GM12878 (cell line): Measurements from ENCODE around the gene VSTM5. TPM values are rescaled to one million over a fixed set of nuclear protein-coding genes. Genes with fewer than 3 reads are reported as not detected.

ENCODE experiments used
- ATAC-seq: fragments of 200-7000 bp; cut with Tn5 transposase; 3 replicates; pipeline ENCODE4 v1.9.1; 2020; ENCODE audit warnings: mild to moderate bottlenecking, moderate library complexity
- BruUV-seq: library from RNA; stranded (reverse); fragments of 400-500 nt; replicated peaks from 2 replicates; lab custom pipeline; 2021; lab: Mats Ljungman, UMichigan
- CTCF ChIA-PET: fragments of 300-600 bp; sonication (Branson Sonifier 250); formaldehyde crosslinking; extraction: SDS; loops from one replicate; lab custom pipeline; 2021; ENCODE audit warnings: inconsistent platforms; lab: Yijun Ruan, JAX
- POLR2A ChIA-PET: fragments of 350-600 bp; formaldehyde crosslinking; extraction: SDS; loops from one replicate; lab custom pipeline; 2021; ENCODE audit warnings: inconsistent platforms; lab: Charles Lee
- RAD21 ChIA-PET: fragments of 300-600 bp; sonication (Branson Sonifier 250); formaldehyde crosslinking; loops from one replicate; lab custom pipeline; 2023; ENCODE audit warnings: antibody characterized with exemption; ENCODE audit not compliant: unreplicated experiment; lab: Charles Lee
- SMC1A ChIA-PET: fragments of 300-600 bp; sonication (Branson Sonifier 250); formaldehyde crosslinking; loops from one replicate; lab custom pipeline; 2023; ENCODE audit not compliant: unreplicated experiment, uncharacterized antibody; lab: Charles Lee
- DNase-seq: peaks from one replicate; pipeline ENCODE4 v3.0.0-alpha.2; 2011; ENCODE audit warnings: low read depth, low spot score
- FAIRE-seq: peaks from 3 replicates; lab custom pipeline; 2011; peaks lifted over from hg19 to GRCh38; lab: Jason Lieb, UNC
- H2AFZ ChIP-seq: 2 replicates; pipeline ENCODE4 v1.6.0; 2011; ENCODE audit warnings: low read depth, low read length, control low read depth; ENCODE audit not compliant: control insufficient read depth
- H3K27ac ChIP-seq: 2 replicates; pipeline ENCODE4 v1.5.1; 2011; ENCODE audit warnings: control low read depth; ENCODE audit not compliant: control insufficient read depth, insufficient read depth
- H3K27me3 ChIP-seq, 2 experiments: replicated peaks in 1 of 2; 2 replicates each; pipeline versions ENCODE4 v1.6.0 to v1.6.1; 2011; ENCODE audit warnings: low read length in 1 of 2; ENCODE audit not compliant: control insufficient read depth in 2 of 2, insufficient read depth in 2 of 2
- H3K36me3 ChIP-seq, 2 experiments: 2 replicates each; pipeline ENCODE4 v1.5.1; 2011; ENCODE audit warnings: low read length in 1 of 2; ENCODE audit not compliant: control insufficient read depth in 2 of 2, insufficient read depth in 2 of 2
- H3K4me1 ChIP-seq: 2 replicates; pipeline ENCODE4 v1.6.1; 2011; ENCODE audit warnings: mild to moderate bottlenecking, low read length, moderate library complexity, mixed read lengths; ENCODE audit not compliant: control insufficient read depth, insufficient read depth
- H3K4me2 ChIP-seq: 2 replicates; pipeline ENCODE4 v1.6.0; 2011; ENCODE audit warnings: control low read depth; ENCODE audit not compliant: control insufficient read depth, insufficient read depth
- H3K4me3 ChIP-seq: fragments of 200-600 bp; sonication (generic); 2 replicates; pipeline ENCODE4 v1.5.1; 2016
- H3K79me2 ChIP-seq: 2 replicates; pipeline ENCODE4 v1.6.0; 2011; ENCODE audit warnings: low read length; ENCODE audit not compliant: control insufficient read depth, insufficient read depth
- H3K9ac ChIP-seq: 2 replicates; pipeline ENCODE4 v1.8.0; 2011; ENCODE audit warnings: low read length, control low read depth, mixed read lengths; ENCODE audit not compliant: control insufficient read depth, insufficient read depth
- H3K9me3 ChIP-seq: replicated peaks from 3 replicates; pipeline ENCODE4 v1.5.1; 2011; ENCODE audit warnings: mild to moderate bottlenecking, low read length; ENCODE audit not compliant: control insufficient read depth, insufficient read depth
- H4K20me1 ChIP-seq: 2 replicates; pipeline ENCODE4 v1.6.0; 2011; ENCODE audit not compliant: control insufficient read depth, insufficient read depth
- CHD1 ChIP-seq: IDR thresholded peaks from 2 replicates; pipeline ENCODE4 v1.6.1; 2012; ENCODE audit warnings: low read depth, low read length, improper control_type of control experiment
- CUX1 ChIP-seq: IDR thresholded peaks from 2 replicates; pipeline ENCODE4 v1.6.1; 2012; ENCODE audit warnings: improper control_type of control experiment, low read depth, low read length; ENCODE audit not compliant: insufficient replicate concordance
- EED ChIP-seq: sonication (generic); IDR thresholded peaks from 2 replicates; pipeline ENCODE4 v1.6.1; 2016; ENCODE audit warnings: antibody characterized with exemption, low read depth
- HCFC1 ChIP-seq: fragments of 150-350 bp; IDR thresholded peaks from 2 replicates; pipeline ENCODE4 v1.6.1; 2014; ENCODE audit warnings: low read length
- KDM1A ChIP-seq: fragments of 200-600 bp; sonication (generic); IDR thresholded peaks from 2 replicates; pipeline ENCODE4 v1.6.1; 2016; ENCODE audit warnings: borderline replicate concordance
- NBN ChIP-seq: fragments of 450-650 bp; IDR thresholded peaks from 2 replicates; pipeline ENCODE4 v1.6.1; 2016
- NFIC ChIP-seq: IDR thresholded peaks from 2 replicates; pipeline ENCODE4 v1.6.1; 2012; ENCODE audit warnings: low read depth, mild to moderate bottlenecking, inconsistent platforms, low read length, moderate library complexity
- NR2C1 ChIP-seq: fragments of 450-650 bp; IDR thresholded peaks from 2 replicates; pipeline ENCODE4 v1.6.1; 2017; ENCODE audit warnings: antibody characterized with exemption, mild to moderate bottlenecking, moderate library complexity
- POLR2AphosphoS2 ChIP-seq: IDR thresholded peaks from 2 replicates; pipeline ENCODE4 v1.6.1; 2011; ENCODE audit warnings: low read depth, mild to moderate bottlenecking, low read length, improper control_type of control experiment, moderate library complexity
- RELA ChIP-seq: fragments of 450-650 bp; IDR thresholded peaks from 2 replicates; pipeline ENCODE4 v1.8.0; 2014; ENCODE audit warnings: borderline replicate concordance; ENCODE audit not compliant: partially characterized antibody
- SIX5 ChIP-seq: IDR thresholded peaks from 2 replicates; pipeline ENCODE4 v1.6.1; 2011; ENCODE audit warnings: mild to moderate bottlenecking, low read depth, low read length, moderate library complexity; ENCODE audit not compliant: severe bottlenecking
- SMC3 ChIP-seq: IDR thresholded peaks from 2 replicates; pipeline ENCODE4 v1.6.1; 2011; ENCODE audit warnings: low read length, improper control_type of control experiment, borderline replicate concordance
- SUZ12 ChIP-seq: fragments of 200-600 bp; sonication (generic); IDR thresholded peaks from one replicate; pipeline ENCODE4 v1.6.1; 2018; ENCODE audit warnings: antibody characterized with exemption, mild to moderate bottlenecking; ENCODE audit not compliant: unreplicated experiment
- YY1 ChIP-seq: IDR thresholded peaks from 2 replicates; pipeline ENCODE4 v1.6.1; 2011; ENCODE audit warnings: low read depth, mild to moderate bottlenecking, low read length
- WGBS: methylation state at CpG from one replicate; pipeline ENCODE4 v1.1.6; 2016; ENCODE audit warnings: low lambda C conversion rate; ENCODE audit not compliant: insufficient replicate concordance, insufficient coverage; ENCODE audit errors: missing lambda C conversion rate; 5-methylcytosine and 5-hydroxymethylcytosine counted together
- in situ Hi-C: fragments of 300-500 bp; cut with MboI; formaldehyde crosslinking; loops from 9 replicates; pipeline ENCODE4 v1.14.3; 2018; ENCODE audit warnings: mixed read lengths
- intact Hi-C: fragments of 100-400 bp; cut with micrococcal nuclease; formaldehyde crosslinking; loops from one replicate; pipeline ENCODE4 v1.14.2; 2022; ENCODE audit not compliant: unreplicated experiment
- polyA plus RNA-seq, 11 experiments: library from polyadenylated mRNA; depleted of rRNA in 4 of 11; unstranded in 6 of 11; stranded (reverse) in 5 of 11; fragments of >200 nt; fragmentation: Nextera tagmentation in 4 of 11; fragmentation: Illumina TruSeq in 1 of 11; extraction: Ambion mirVana in 4 of 11; extraction: Trizol in 1 of 11; gene quantifications; 1 replicate in 1 of 11; 2 replicates in 10 of 11; pipeline versions ENCODE4 v1.2.1 to v1.2.3, GENCODE V29; 2011 to 2016; ENCODE audit warnings: inconsistent platforms in 2 of 11, missing spikeins in 2 of 11, low read depth in 1 of 11
- total RNA-seq, 4 experiments: library from RNA; depleted of rRNA in 3 of 4; stranded (reverse); fragments of >200 nt in 3 of 4; fragmentation: Illumina TruSeq in 1 of 4; extraction: Trizol in 1 of 4; gene quantifications; 2 replicates each; pipeline versions ENCODE4 v1.2.1 to v1.2.3, GENCODE V29; 2013 to 2021
- TF ChIP-seq, protein P1 (sequence below): IDR thresholded peaks from 2 replicates; pipeline ENCODE4 v1.6.1; 2011; ENCODE audit warnings: borderline replicate concordance, low read depth, mild to moderate bottlenecking, moderate library complexity, mixed read lengths, low read length; ENCODE audit not compliant: insufficient read depth; ENCODE audit errors: extremely low read length
- TF ChIP-seq, protein P2 (sequence below): fragments of 450-650 bp; IDR thresholded peaks from 2 replicates; pipeline ENCODE4 v1.6.1; 2016; ENCODE audit warnings: mild to moderate bottlenecking

The VSTM5 gene
- total and polyA plus RNA-seq, 10 of the 15 experiments (the other 5 are each of a cell fraction or from before 2014, with no cell fraction given), result not detected

DNA sequence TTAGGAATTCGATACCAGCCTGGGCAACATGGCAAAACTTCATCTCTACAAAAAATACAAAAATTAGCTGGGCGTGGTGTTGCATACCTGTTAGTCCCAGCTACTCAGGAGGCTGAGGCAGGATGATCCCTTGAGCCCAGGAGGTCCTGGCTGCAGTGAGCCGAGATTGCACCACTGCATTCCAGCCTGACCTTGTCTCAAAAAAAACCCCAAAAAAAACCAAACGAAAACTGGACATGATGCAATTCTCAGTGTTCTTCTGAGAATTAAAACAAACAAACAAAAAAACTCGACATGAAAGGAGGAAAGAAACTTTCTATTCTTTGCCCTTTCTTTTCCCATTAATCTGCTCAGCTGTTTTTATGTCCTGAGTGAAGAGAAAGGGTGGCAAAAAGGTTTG is 58.9 kb downstream of the VSTM5 start (continued):
- TF ChIP-seq SIX5, result no peak
- no peak for TF ChIP-seq RELA
- no peak for TF ChIP-seq EED
- TF ChIP-seq POLR2AphosphoS2, result no peak
- TF ChIP-seq HCFC1, result no peak
- TF ChIP-seq, all 136 proteins: peak for 0

- Histone ChIP-seq H3K4me2 (peak overlapping the region; percentile 89), H3K9me3 (no peaks in the 10 kb centered on the region), H3K4me1 (no peaks in the 10 kb centered on the region; the same call in 1 of the 2 replicates), H3K36me3 (peaks cover 0 to 20% of the 10 kb centered on the region in 2 experiments; a peak in 1 of 4 replicates), H3K4me3 (peak overlapping the region; percentile 80), H3K27me3 (no peaks in the 10 kb centered on the region), H4K20me1 (0 out of 2 replicates have a peak, but pooled peaks cover 3% of the 10 kb centered on the region), H3K27ac (peak overlapping the region; percentile 95), H3K9ac (peak overlapping the region; percentile 99), H2AFZ (peak overlapping the region; percentile 74), H3K79me2 (peaks cover 59% of the 10 kb centered on the region)
- FAIRE-seq, result no peak
- POLR2A ChIA-PET, result interaction anchor here (0.9 to 1.9 kb wide), 3 partner anchors 16 to 123 kb away, joined by 3 to 7 read pairs (median 5); partner anchors contain the start of gene CEP295
- WGBS, result under 1% methylated on average over 13 of the region's 13 CpGs
- CTCF ChIA-PET, result no interaction called here
- DNase-seq, result no peak
- RAD21 ChIA-PET, result interaction anchor here (1.8 kb wide), 1 partner anchor 46 kb away, joined by 12 read pairs; no protein-coding TSS in a partner anchor
- peak; percentile 49 for ATAC-seq
- intact Hi-C loops, result loop anchor here (1.0 to 10.0 kb wide), 3 partner anchors 44 to 590 kb away; partner anchors contain the start of genes C11orf54, SLC36A4 and TAF1D
- BruUV-seq, result no TSS peak
- in situ Hi-C loops, result no loop called here
- SMC1A ChIA-PET, result interaction anchor here (1.1 to 4.9 kb wide), 3 partner anchors 9 to 46 kb away, joined by 3 to 74 read pairs (median 3); partner anchors contain the start of genes C11orf54 and TAF1D
- no peak for TF ChIP-seq NR2C1
- TF ChIP-seq POLR2AphosphoS2, result no peak
- TF ChIP-seq, protein P1, sequence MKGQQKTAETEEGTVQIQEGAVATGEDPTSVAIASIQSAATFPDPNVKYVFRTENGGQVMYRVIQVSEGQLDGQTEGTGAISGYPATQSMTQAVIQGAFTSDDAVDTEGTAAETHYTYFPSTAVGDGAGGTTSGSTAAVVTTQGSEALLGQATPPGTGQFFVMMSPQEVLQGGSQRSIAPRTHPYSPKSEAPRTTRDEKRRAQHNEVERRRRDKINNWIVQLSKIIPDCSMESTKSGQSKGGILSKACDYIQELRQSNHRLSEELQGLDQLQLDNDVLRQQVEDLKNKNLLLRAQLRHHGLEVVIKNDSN, result no peak
- TF ChIP-seq NFIC, result no peak
- TF ChIP-seq KDM1A, result no peak
- TF ChIP-seq SUZ12, result no peak
- TF ChIP-seq CHD1, result no peak
- TF ChIP-seq, protein P2, sequence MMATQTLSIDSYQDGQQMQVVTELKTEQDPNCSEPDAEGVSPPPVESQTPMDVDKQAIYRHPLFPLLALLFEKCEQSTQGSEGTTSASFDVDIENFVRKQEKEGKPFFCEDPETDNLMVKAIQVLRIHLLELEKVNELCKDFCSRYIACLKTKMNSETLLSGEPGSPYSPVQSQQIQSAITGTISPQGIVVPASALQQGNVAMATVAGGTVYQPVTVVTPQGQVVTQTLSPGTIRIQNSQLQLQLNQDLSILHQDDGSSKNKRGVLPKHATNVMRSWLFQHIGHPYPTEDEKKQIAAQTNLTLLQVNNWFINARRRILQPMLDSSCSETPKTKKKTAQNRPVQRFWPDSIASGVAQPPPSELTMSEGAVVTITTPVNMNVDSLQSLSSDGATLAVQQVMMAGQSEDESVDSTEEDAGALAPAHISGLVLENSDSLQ, result 0 out of 2 replicates have a peak, but pooled peaks have one; percentile 28
- TF ChIP-seq SMC3, result peak; percentile 17; the same call in 1 of the 2 replicates
- TF ChIP-seq CUX1, result no peak
- no peak for TF ChIP-seq YY1
- no peak for TF ChIP-seq NBN
These were observed 65.5 kb downstream of the VSTM5 start for GRCh38 chr11:93784935-93785360.
